Measurements from ENCODE around the gene CKM. TPM values are rescaled to one million over a fixed set of nuclear protein-coding genes. Genes with fewer than 3 reads are reported as not detected.

The CKM gene
- polyA plus RNA-seq, 1 experiment, result not detected

DNA sequence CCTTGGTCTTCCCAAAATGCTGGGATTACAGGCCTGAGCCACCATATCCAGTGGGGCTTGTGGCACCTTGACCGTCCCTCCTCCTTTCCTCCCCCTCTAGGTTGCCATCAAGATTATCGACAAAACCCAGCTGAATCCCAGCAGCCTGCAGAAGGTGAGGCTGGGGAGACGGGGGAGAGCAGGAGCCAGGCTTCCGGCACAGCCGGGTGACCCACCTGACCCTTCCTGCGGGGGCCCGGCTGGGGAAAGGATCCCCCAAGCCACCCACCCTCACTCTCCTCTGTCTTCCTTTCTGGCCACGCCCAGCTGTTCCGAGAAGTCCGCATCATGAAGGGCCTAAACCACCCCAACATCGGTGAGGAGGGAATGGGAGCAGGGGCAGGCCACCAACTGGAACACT, 59.7 kb downstream of the CKM start:
- Histone ChIP-seq H3K27me3 (ENCODE audit: control insufficient read depth, insufficient read depth, low read length) (no peaks in the 10 kb centered on the region), H3K4me3 (ENCODE audit: low read depth, low read length) (no peak overlapping the region), H3K36me3 (ENCODE audit: control insufficient read depth, insufficient read depth, low read length) (peaks cover 10% of the 10 kb centered on the region)
- CTCF ChIA-PET, result no interaction called here
- POLR2A ChIA-PET, result no interaction called here
- TF ChIP-seq, protein P1, sequence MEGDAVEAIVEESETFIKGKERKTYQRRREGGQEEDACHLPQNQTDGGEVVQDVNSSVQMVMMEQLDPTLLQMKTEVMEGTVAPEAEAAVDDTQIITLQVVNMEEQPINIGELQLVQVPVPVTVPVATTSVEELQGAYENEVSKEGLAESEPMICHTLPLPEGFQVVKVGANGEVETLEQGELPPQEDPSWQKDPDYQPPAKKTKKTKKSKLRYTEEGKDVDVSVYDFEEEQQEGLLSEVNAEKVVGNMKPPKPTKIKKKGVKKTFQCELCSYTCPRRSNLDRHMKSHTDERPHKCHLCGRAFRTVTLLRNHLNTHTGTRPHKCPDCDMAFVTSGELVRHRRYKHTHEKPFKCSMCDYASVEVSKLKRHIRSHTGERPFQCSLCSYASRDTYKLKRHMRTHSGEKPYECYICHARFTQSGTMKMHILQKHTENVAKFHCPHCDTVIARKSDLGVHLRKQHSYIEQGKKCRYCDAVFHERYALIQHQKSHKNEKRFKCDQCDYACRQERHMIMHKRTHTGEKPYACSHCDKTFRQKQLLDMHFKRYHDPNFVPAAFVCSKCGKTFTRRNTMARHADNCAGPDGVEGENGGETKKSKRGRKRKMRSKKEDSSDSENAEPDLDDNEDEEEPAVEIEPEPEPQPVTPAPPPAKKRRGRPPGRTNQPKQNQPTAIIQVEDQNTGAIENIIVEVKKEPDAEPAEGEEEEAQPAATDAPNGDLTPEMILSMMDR (IDR thresholded peaks at IDR 0.05; ENCODE audit: insufficient read depth, low read depth, low read length), result no peak
- DNase-seq (ENCODE audit: low read depth), result no peak

DNA sequence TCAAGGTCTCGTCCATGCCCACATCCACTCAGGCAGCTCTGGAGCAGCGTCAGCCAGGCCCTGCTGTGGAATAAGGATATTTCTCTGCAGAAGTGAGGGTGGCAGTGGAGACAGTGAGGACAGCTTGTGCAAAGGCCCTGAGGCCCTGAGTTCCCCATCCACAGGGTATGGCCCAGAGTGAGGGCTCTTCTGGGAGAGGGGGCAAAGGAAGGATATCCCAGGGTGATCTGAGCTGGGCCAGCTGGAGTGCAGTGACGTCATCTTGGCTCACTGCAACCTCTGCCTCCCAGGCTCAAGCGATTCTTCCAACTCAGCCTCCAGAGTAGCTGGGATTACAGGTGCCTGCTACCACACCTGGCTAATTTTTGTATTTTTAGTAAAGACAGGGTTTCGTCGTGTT, 60.1 kb downstream of the CKM start:
- no peaks in the 10 kb centered on the region for H3K27me3 ChIP-seq (ENCODE audit: control insufficient read depth, insufficient read depth, low read length)
- TF ChIP-seq, protein P1 (IDR thresholded peaks at IDR 0.05; ENCODE audit: insufficient read depth, low read depth, low read length), result no peak
- ChIA-PET POLR2A (no interaction called here), CTCF (interaction anchor here (0.6 kb wide), 1 partner anchor 10 kb away, joined by 3 read pairs; no protein-coding TSS in a partner anchor)
- H3K4me3 ChIP-seq (ENCODE audit: low read depth, low read length), result no peak overlapping the region
- H3K36me3 ChIP-seq (ENCODE audit: control insufficient read depth, insufficient read depth, low read length), result peaks cover 10% of the 10 kb centered on the region
- DNase-seq (ENCODE audit: low read depth), result no peak

DNA sequence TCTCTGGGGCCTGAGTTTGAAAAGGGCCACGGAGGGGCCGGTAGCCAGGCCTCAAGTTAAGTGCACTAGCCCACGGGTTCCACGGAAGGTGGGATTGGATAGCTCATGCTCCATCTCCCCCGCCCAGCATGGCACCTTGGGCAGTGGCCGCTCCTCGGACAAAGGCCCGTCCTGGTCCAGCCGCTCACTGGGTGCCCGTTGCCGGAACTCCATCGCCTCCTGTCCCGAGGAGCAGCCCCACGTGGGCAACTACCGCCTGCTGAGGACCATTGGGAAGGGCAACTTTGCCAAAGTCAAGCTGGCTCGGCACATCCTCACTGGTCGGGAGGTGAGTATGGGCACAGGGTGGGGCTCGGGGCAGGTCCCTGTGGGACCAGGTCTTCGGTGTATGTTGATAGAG, 63.8 kb downstream of the CKM start:
- DNase-seq (ENCODE audit: low read depth), result no peak
- Histone ChIP-seq H3K36me3 (ENCODE audit: control insufficient read depth, insufficient read depth, low read length) (peaks cover 5% of the 10 kb centered on the region), H3K4me3 (ENCODE audit: low read depth, low read length) (no peak overlapping the region), H3K27me3 (ENCODE audit: control insufficient read depth, insufficient read depth, low read length) (no peaks in the 10 kb centered on the region)
- TF ChIP-seq, protein P1 (IDR thresholded peaks at IDR 0.05; ENCODE audit: insufficient read depth, low read depth, low read length), result no peak
- POLR2A ChIA-PET, result no interaction called here
- CTCF ChIA-PET, result interaction anchor here (0.7 to 1.3 kb wide), 3 partner anchors 10 to 80 kb away, joined by 3 to 4 read pairs (median 3); no protein-coding TSS in a partner anchor

DNA sequence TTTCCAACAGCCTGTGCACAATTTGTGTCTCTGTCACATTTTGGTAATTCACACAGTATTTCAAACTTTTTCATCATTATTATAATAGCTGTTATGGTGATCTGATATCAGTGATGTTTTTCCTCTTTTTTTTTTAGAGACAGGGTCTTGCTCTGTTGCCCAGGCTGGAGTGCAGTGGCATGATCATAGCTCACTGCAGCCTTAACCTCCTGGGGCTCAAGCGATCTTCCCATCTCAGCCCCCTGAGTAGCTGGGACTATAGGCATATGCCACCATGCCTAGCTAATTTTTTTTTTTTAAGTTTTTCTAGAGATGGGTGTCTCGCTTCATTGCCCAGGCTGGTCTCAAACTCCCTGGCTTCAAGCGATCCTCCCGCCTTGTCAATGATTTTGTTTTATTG, 65.8 kb downstream of the CKM start:
- H3K36me3 ChIP-seq (ENCODE audit: control insufficient read depth, insufficient read depth, low read length), result peaks cover 3% of the 10 kb centered on the region; the same call in 1 of the 2 replicates
- DNase-seq (ENCODE audit: low read depth), result no peak
- H3K27me3 ChIP-seq (ENCODE audit: control insufficient read depth, insufficient read depth, low read length), result no peaks in the 10 kb centered on the region
- ChIA-PET CTCF (interaction anchor here (0.6 to 0.8 kb wide), 2 partner anchors 8 to 82 kb away, joined by 3 to 4 read pairs; no protein-coding TSS in a partner anchor), POLR2A (no interaction called here)
- H3K4me3 ChIP-seq (ENCODE audit: low read depth, low read length), result no peak overlapping the region
- TF ChIP-seq, protein P1 (IDR thresholded peaks at IDR 0.05; ENCODE audit: insufficient read depth, low read depth, low read length), result no peak

Other genes starting within 250 kb of the CKM start
- 0.09 TPM in 1 of 2 replicates, not detected in the other for gene ZNF296, start 246.4 kb downstream of the CKM start, polyA plus RNA-seq (2011; rRNA removed)
- gene GEMIN7, start 243.6 kb downstream of the CKM start, polyA plus RNA-seq (2011; rRNA removed), result 17.0 and 25.0 TPM in 2 replicates
- gene PPP1R37, start 229.7 kb downstream of the CKM start, polyA plus RNA-seq (2011; rRNA removed), result 10.8 and 16.1 TPM in 2 replicates
- gene NKPD1, start 161.9 kb downstream of the CKM start, polyA plus RNA-seq (2011; rRNA removed), result 0.02 and 0.05 TPM in 2 replicates
- gene TRAPPC6A, start 144.6 kb downstream of the CKM start, polyA plus RNA-seq (2011; rRNA removed), result 9.7 and 15.0 TPM in 2 replicates
- gene BLOC1S3, start 144.1 kb downstream of the CKM start, polyA plus RNA-seq (2011; rRNA removed), result 7.1 and 8.3 TPM in 2 replicates
- 0.04 TPM in 1 of 2 replicates, not detected in the other for gene EXOC3L2, start 77.5 kb downstream of the CKM start, polyA plus RNA-seq (2011; rRNA removed)
- 10.9 and 17.1 TPM in 2 replicates for gene MARK4, start 71.6 kb downstream of the CKM start, polyA plus RNA-seq (2011; rRNA removed)
- gene KLC3, start 17.9 kb upstream of the CKM start, polyA plus RNA-seq (2011; rRNA removed), result 0.09 TPM in 1 of 2 replicates, not detected in the other
- 63.7 and 94.6 TPM in 2 replicates for gene ERCC2, start 47.7 kb upstream of the CKM start, polyA plus RNA-seq (2011; rRNA removed)
- 5.4 and 12.3 TPM in 2 replicates for gene PPP1R13L, start 82.2 kb upstream of the CKM start, polyA plus RNA-seq (2011; rRNA removed)
- gene POLR1G, start 83.8 kb upstream of the CKM start, polyA plus RNA-seq (2011; rRNA removed), result 3.0 and 3.6 TPM in 2 replicates
- 84.3 and 121 TPM in 2 replicates for gene ERCC1, start 101.0 kb upstream of the CKM start, polyA plus RNA-seq (2011; rRNA removed)
- 2.6 and 4.5 TPM in 2 replicates for gene FOSB, start 145.1 kb upstream of the CKM start, polyA plus RNA-seq (2011; rRNA removed)
- gene RTN2, start 174.2 kb upstream of the CKM start, polyA plus RNA-seq (2011; rRNA removed), result 27.3 and 42.3 TPM in 2 replicates
- gene PPM1N, start 175.6 kb upstream of the CKM start, polyA plus RNA-seq (2011; rRNA removed), result 1.0 and 1.2 TPM in 2 replicates
- 110 and 117 TPM in 2 replicates for gene VASP, start 184.6 kb upstream of the CKM start, polyA plus RNA-seq (2011; rRNA removed)

Measured in BJ (cell line).